ENCODE data around the gene CCDC122.

DNA sequence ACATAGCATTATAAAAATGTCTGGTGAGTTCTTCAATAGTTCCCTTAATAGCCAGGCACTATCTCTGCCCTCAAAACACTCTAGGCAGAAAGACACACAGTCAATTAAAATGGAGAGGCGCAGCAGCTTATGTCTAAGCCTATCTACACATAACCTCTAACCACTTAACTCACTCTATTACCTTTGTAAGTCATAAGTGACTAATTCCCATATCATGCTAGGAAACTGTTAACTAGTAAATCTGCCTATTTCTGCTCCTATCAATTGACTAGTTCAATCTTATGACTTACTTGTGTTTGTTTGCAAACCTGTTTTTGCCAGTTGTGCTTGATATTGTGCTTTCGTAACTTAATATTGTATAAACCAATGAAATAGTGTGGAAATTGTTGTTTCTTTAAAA, 3.2 kb downstream of the CCDC122 start:
- TF ChIP-seq, protein P1, sequence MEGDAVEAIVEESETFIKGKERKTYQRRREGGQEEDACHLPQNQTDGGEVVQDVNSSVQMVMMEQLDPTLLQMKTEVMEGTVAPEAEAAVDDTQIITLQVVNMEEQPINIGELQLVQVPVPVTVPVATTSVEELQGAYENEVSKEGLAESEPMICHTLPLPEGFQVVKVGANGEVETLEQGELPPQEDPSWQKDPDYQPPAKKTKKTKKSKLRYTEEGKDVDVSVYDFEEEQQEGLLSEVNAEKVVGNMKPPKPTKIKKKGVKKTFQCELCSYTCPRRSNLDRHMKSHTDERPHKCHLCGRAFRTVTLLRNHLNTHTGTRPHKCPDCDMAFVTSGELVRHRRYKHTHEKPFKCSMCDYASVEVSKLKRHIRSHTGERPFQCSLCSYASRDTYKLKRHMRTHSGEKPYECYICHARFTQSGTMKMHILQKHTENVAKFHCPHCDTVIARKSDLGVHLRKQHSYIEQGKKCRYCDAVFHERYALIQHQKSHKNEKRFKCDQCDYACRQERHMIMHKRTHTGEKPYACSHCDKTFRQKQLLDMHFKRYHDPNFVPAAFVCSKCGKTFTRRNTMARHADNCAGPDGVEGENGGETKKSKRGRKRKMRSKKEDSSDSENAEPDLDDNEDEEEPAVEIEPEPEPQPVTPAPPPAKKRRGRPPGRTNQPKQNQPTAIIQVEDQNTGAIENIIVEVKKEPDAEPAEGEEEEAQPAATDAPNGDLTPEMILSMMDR (IDR thresholded peaks at IDR 0.05 in 4 of 5, conservative IDR thresholded peaks at IDR 0.05 in 1 of 5): no peak
- no peak for TF ChIP-seq POLR2A (IDR thresholded peaks at IDR 0.05)

All from gastrocnemius medialis (tissue), 4 donors.